ENCODE data around the gene ZNF787.

The ZNF787 gene

GRCh38 chr19:56134654-56134921 is 13.5 kb upstream of the ZNF787 start:
- DNase-seq (ENCODE audit: extremely low spot score) = no peak
- ChIA-PET POLR2A (interaction anchor here (2.0 kb wide), 1 partner anchor 14 kb away, joined by 6 read pairs; the partner anchor contains the start of gene ZNF787), CTCF (no interaction called here)
- TF ChIP-seq FOXM1 (IDR thresholded peaks at IDR 0.05; ENCODE audit: borderline replicate concordance) (no peak), ELF4 (IDR thresholded peaks at IDR 0.05) (no peak), PKNOX1 (IDR thresholded peaks at IDR 0.05) (no peak), SUZ12 (IDR thresholded peaks at IDR 0.05) (no peak), LEF1 (IDR thresholded peaks at IDR 0.05; ENCODE audit: borderline replicate concordance) (no peak)

GRCh38 chr19:56133858-56134653 is 13.0 kb upstream of the ZNF787 start:
- ChIA-PET CTCF (no interaction called here), POLR2A (interaction anchor here (2.0 kb wide), 1 partner anchor 13 kb away, joined by 6 read pairs; the partner anchor contains the start of gene ZNF787)
- no peak for TF ChIP-seq FOXA1 (IDR thresholded peaks at IDR 0.05)
- no peak for TF ChIP-seq ZNF384 (IDR thresholded peaks at IDR 0.05)
- no peak for TF ChIP-seq SUZ12 (IDR thresholded peaks at IDR 0.05)
- TF ChIP-seq ELF4 (IDR thresholded peaks at IDR 0.05) = no peak
- TF ChIP-seq LEF1 (IDR thresholded peaks at IDR 0.05; ENCODE audit: borderline replicate concordance) = no peak
- no peak for TF ChIP-seq ARNT (IDR thresholded peaks at IDR 0.05)
- no peak for TF ChIP-seq PKNOX1 (IDR thresholded peaks at IDR 0.05)
- TF ChIP-seq FOXM1 (IDR thresholded peaks at IDR 0.05; ENCODE audit: borderline replicate concordance) = no peak
- TF ChIP-seq CTBP1 (IDR thresholded peaks at IDR 0.05; ENCODE audit: borderline replicate concordance) = no peak
- TF ChIP-seq HDGF (IDR thresholded peaks at IDR 0.05; ENCODE audit: borderline replicate concordance) = no peak
- no peak for TF ChIP-seq TARDBP (IDR thresholded peaks at IDR 0.05)
- TF ChIP-seq FOXK2 (IDR thresholded peaks at IDR 0.05) = no peak
- no peak for TF ChIP-seq NFRKB (IDR thresholded peaks at IDR 0.05)
- no peak for TF ChIP-seq L3MBTL2 (conservative IDR thresholded peaks at IDR 0.05)
- TF ChIP-seq BHLHE40 (IDR thresholded peaks at IDR 0.05; ENCODE audit: borderline replicate concordance) = no peak
- TF ChIP-seq SP1 (IDR thresholded peaks at IDR 0.05) = no peak
- DNase-seq (ENCODE audit: extremely low spot score) = no peak

GRCh38 chr19:56132316-56132822 is 11.3 kb upstream of the ZNF787 start:
- TF ChIP-seq HDGF (IDR thresholded peaks at IDR 0.05; ENCODE audit: borderline replicate concordance) = no peak
- no peak for TF ChIP-seq SUZ12 (IDR thresholded peaks at IDR 0.05)
- no peak for TF ChIP-seq FOXM1 (IDR thresholded peaks at IDR 0.05; ENCODE audit: borderline replicate concordance)
- TF ChIP-seq LEF1 (IDR thresholded peaks at IDR 0.05; ENCODE audit: borderline replicate concordance) = no peak
- no peak for TF ChIP-seq L3MBTL2 (conservative IDR thresholded peaks at IDR 0.05)
- TF ChIP-seq ZNF384 (IDR thresholded peaks at IDR 0.05) = no peak
- TF ChIP-seq NFRKB (IDR thresholded peaks at IDR 0.05) = no peak
- TF ChIP-seq TARDBP (IDR thresholded peaks at IDR 0.05) = no peak
- TF ChIP-seq ELF4 (IDR thresholded peaks at IDR 0.05) = no peak
- TF ChIP-seq ARNT (IDR thresholded peaks at IDR 0.05) = no peak
- TF ChIP-seq PKNOX1 (IDR thresholded peaks at IDR 0.05) = no peak
- TF ChIP-seq FOXA1 (IDR thresholded peaks at IDR 0.05) = no peak
- no peak for TF ChIP-seq BHLHE40 (IDR thresholded peaks at IDR 0.05; ENCODE audit: borderline replicate concordance)
- POLR2A ChIA-PET = interaction anchor here (0.9 kb wide), 1 partner anchor 12 kb away, joined by 4 read pairs; the partner anchor contains the start of gene ZNF787
- no peak for DNase-seq (ENCODE audit: extremely low spot score)
- CTCF ChIA-PET = no interaction called here

- CTCF ChIA-PET = no interaction called here
- POLR2A ChIA-PET = interaction anchor here (0.6 to 0.9 kb wide), 2 partner anchors 11 to 507 kb away, joined by 3 to 4 read pairs; partner anchors contain the start of gene ZNF787
- DNase-seq (ENCODE audit: extremely low spot score) = no peak
- TF ChIP-seq BHLHE40 (IDR thresholded peaks at IDR 0.05; ENCODE audit: borderline replicate concordance) (no peak), PKNOX1 (IDR thresholded peaks at IDR 0.05) (no peak), FOXM1 (IDR thresholded peaks at IDR 0.05; ENCODE audit: borderline replicate concordance) (no peak), L3MBTL2 (conservative IDR thresholded peaks at IDR 0.05) (no peak), ZNF384 (IDR thresholded peaks at IDR 0.05) (no peak), FOXA1 (IDR thresholded peaks at IDR 0.05) (no peak), HDGF (IDR thresholded peaks at IDR 0.05; ENCODE audit: borderline replicate concordance) (no peak), ELF4 (IDR thresholded peaks at IDR 0.05) (no peak), SUZ12 (IDR thresholded peaks at IDR 0.05) (no peak), ARNT (IDR thresholded peaks at IDR 0.05) (no peak), SP1 (IDR thresholded peaks at IDR 0.05) (no peak), CTBP1 (IDR thresholded peaks at IDR 0.05; ENCODE audit: borderline replicate concordance) (no peak)
Observed at GRCh38 chr19:56131651-56132050, 10.6 kb upstream of the ZNF787 start.

- TF ChIP-seq L3MBTL2 (conservative IDR thresholded peaks at IDR 0.05) = no peak
- TF ChIP-seq HDGF (IDR thresholded peaks at IDR 0.05; ENCODE audit: borderline replicate concordance) = no peak
- TF ChIP-seq NFRKB (IDR thresholded peaks at IDR 0.05) = no peak
- TF ChIP-seq FOXM1 (IDR thresholded peaks at IDR 0.05; ENCODE audit: borderline replicate concordance) = no peak
- TF ChIP-seq BHLHE40 (IDR thresholded peaks at IDR 0.05; ENCODE audit: borderline replicate concordance) = no peak
- TF ChIP-seq FOXK2 (IDR thresholded peaks at IDR 0.05) = no peak
- no peak for TF ChIP-seq CTBP1 (IDR thresholded peaks at IDR 0.05; ENCODE audit: borderline replicate concordance)
- TF ChIP-seq ELF4 (IDR thresholded peaks at IDR 0.05) = no peak
- TF ChIP-seq ZNF384 (IDR thresholded peaks at IDR 0.05) = no peak
- TF ChIP-seq TARDBP (IDR thresholded peaks at IDR 0.05) = no peak
- no peak for TF ChIP-seq SUZ12 (IDR thresholded peaks at IDR 0.05)
- no peak for TF ChIP-seq ARNT (IDR thresholded peaks at IDR 0.05)
- no peak for TF ChIP-seq SP1 (IDR thresholded peaks at IDR 0.05)
- TF ChIP-seq PKNOX1 (IDR thresholded peaks at IDR 0.05) = no peak
- no peak for TF ChIP-seq FOXA1 (IDR thresholded peaks at IDR 0.05)
- CTCF ChIA-PET = no interaction called here
- POLR2A ChIA-PET = no interaction called here
- no peak for DNase-seq (ENCODE audit: extremely low spot score)
Observed at GRCh38 chr19:56130006-56130405, 8.9 kb upstream of the ZNF787 start.
